Keratinocyte (primary cell): ENCODE data around the gene RMND5B. TPM values are rescaled to one million over a fixed set of nuclear protein-coding genes. Genes with fewer than 3 reads are reported as not detected.

Experiments used
- DNase-seq: peaks from one replicate; pipeline ENCODE4 v3.0.0-alpha.2; 2011; ENCODE audit warnings: low read depth, missing footprints, low spot score
- FAIRE-seq: peaks from 2 replicates; lab custom pipeline; 2011; peaks lifted over from hg19 to GRCh38; lab: Jason Lieb, UNC
- H2AFZ ChIP-seq: 2 replicates; pipeline ENCODE4 v1.6.0; 2012; ENCODE audit warnings: low read length, control low read depth, inconsistent platforms; ENCODE audit not compliant: control insufficient read depth
- H3K27ac ChIP-seq: 2 replicates; pipeline ENCODE4 v1.5.1; 2011; ENCODE audit warnings: low read length; ENCODE audit not compliant: control insufficient read depth, insufficient read depth
- H3K27me3 ChIP-seq: 3 replicates; pipeline ENCODE4 v1.6.0; 2011; ENCODE audit warnings: low read length; ENCODE audit not compliant: control insufficient read depth, insufficient read depth; ENCODE audit errors: extremely low read depth
- H3K36me3 ChIP-seq, 2 experiments: 2 replicates in 1 of 2; 3 replicates in 1 of 2; pipeline ENCODE4 v1.5.1; 2011; ENCODE audit warnings: low read length in 2 of 2, mild to moderate bottlenecking in 1 of 2; ENCODE audit not compliant: control insufficient read depth in 2 of 2, insufficient read depth in 2 of 2; ENCODE audit errors: extremely low read depth in 1 of 2
- H3K4me1 ChIP-seq: 3 replicates; pipeline ENCODE4 v1.5.1; 2011; ENCODE audit warnings: low read length; ENCODE audit not compliant: control insufficient read depth, insufficient read depth; ENCODE audit errors: extremely low read depth
- H3K4me2 ChIP-seq: 3 replicates; pipeline ENCODE4 v1.6.0; 2011; ENCODE audit warnings: low read depth, low read length; ENCODE audit not compliant: control insufficient read depth, insufficient read depth; ENCODE audit errors: extremely low read depth
- H3K4me3 ChIP-seq, 3 experiments: fragments of 200-600 bp in 1 of 3; sonication (generic) in 1 of 3; 2 replicates in 2 of 3; 3 replicates in 1 of 3; pipeline ENCODE4 v1.5.1; 2011 to 2016; ENCODE audit warnings: low read length in 3 of 3, mild to moderate bottlenecking in 3 of 3, control low read depth in 2 of 3, inconsistent platforms in 1 of 3, low read depth in 1 of 3, mixed read lengths in 1 of 3, mixed run types in 1 of 3, moderate library complexity in 1 of 3; ENCODE audit not compliant: control insufficient read depth in 2 of 3, insufficient read depth in 2 of 3; ENCODE audit errors: extremely low read depth in 1 of 3
- H3K79me2 ChIP-seq: 2 replicates; pipeline ENCODE4 v1.6.0; 2012; ENCODE audit warnings: low read length; ENCODE audit not compliant: control insufficient read depth, insufficient read depth
- H3K9ac ChIP-seq: 3 replicates; pipeline ENCODE4 v1.6.0; 2011; ENCODE audit warnings: low read length; ENCODE audit not compliant: control insufficient read depth, insufficient read depth; ENCODE audit errors: extremely low read depth
- H3K9me1 ChIP-seq: 3 replicates; pipeline ENCODE4 v1.6.0; 2011; ENCODE audit warnings: low read length; ENCODE audit not compliant: control insufficient read depth, insufficient read depth; ENCODE audit errors: extremely low read depth
- H3K9me3 ChIP-seq: 2 replicates; pipeline ENCODE4 v1.5.1; 2012; ENCODE audit warnings: low read depth, low read length; ENCODE audit not compliant: control insufficient read depth
- H4K20me1 ChIP-seq: 3 replicates; pipeline ENCODE4 v1.6.0; 2011; ENCODE audit warnings: low read length; ENCODE audit not compliant: control insufficient read depth, insufficient read depth; ENCODE audit errors: extremely low read depth
- EZH2 ChIP-seq: IDR thresholded peaks from one replicate; pipeline ENCODE4 v1.6.1; 2012; ENCODE audit warnings: inconsistent platforms, mild to moderate bottlenecking, low read length, moderate library complexity
- dilution Hi-C: fragments of 300-500 bp; cut with MboI; formaldehyde crosslinking; loops from one replicate; pipeline ENCODE4 v1.7.0; 2020; ENCODE audit warnings: low sequenced_read_pairs; ENCODE audit not compliant: extremely low pct_ligation_motif_present
- polyA plus RNA-seq, 5 experiments: library from polyadenylated mRNA; depleted of rRNA in 3 of 5; stranded (reverse) in 3 of 5; stranded (forward) in 1 of 5; unstranded in 1 of 5; fragments of >200 nt; gene quantifications; 1 replicate in 1 of 5; 2 replicates in 3 of 5; 3 replicates in 1 of 5; pipeline versions ENCODE4 v1.2.1 to v1.2.3, GENCODE V29; 2011 to 2012; ENCODE audit warnings: missing spikeins in 2 of 5, low read depth in 1 of 5, low replicate concordance in 1 of 5
- TF ChIP-seq, protein P1 (sequence below), 3 experiments: IDR thresholded peaks in 1 of 3; conservative IDR thresholded peaks in 1 of 3; optimal IDR thresholded peaks in 1 of 3; 2 replicates in 2 of 3; 3 replicates in 1 of 3; pipeline versions ENCODE3 to v1.5.1; 2011; ENCODE audit warnings: low read length in 3 of 3, mild to moderate bottlenecking in 3 of 3, moderate library complexity in 2 of 3, control low read depth in 1 of 3, inconsistent platforms in 1 of 3; ENCODE audit not compliant: insufficient read depth in 2 of 3; ENCODE audit errors: extremely low read depth in 1 of 3

RMND5B gene
- polyA plus RNA-seq, 1 donor (not counting 4 experiments of a cell fraction or from before 2014, with no cell fraction given), result 15.5 TPM

DNA sequence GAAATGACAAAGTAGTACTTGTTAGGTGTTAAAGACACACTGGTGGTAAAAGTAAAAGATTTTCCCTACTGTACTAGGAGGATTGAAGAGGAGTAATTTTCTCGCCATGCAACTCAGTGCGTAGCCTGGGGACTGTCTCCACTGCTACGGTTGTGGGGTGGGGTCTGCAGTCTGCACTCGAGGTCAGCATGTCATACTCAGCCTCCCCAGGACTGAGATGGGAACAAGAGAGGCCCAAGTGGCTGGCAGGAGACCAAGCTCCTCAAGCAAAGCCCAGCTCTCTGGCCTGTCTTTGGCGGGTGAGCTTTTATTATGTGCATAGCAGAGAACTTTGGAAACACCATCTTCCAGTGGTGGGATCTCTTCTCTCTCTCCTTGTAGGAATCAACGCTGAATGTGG, 12.4 kb downstream of the RMND5B start:
- peaks cover 28 to 44% of the 10 kb centered on the region in 2 experiments for H3K36me3 ChIP-seq
- no peak overlapping the region for H3K4me2 ChIP-seq
- no peak overlapping the region for H2AFZ ChIP-seq
- no peak for TF ChIP-seq EZH2
- TF ChIP-seq, protein P1, sequence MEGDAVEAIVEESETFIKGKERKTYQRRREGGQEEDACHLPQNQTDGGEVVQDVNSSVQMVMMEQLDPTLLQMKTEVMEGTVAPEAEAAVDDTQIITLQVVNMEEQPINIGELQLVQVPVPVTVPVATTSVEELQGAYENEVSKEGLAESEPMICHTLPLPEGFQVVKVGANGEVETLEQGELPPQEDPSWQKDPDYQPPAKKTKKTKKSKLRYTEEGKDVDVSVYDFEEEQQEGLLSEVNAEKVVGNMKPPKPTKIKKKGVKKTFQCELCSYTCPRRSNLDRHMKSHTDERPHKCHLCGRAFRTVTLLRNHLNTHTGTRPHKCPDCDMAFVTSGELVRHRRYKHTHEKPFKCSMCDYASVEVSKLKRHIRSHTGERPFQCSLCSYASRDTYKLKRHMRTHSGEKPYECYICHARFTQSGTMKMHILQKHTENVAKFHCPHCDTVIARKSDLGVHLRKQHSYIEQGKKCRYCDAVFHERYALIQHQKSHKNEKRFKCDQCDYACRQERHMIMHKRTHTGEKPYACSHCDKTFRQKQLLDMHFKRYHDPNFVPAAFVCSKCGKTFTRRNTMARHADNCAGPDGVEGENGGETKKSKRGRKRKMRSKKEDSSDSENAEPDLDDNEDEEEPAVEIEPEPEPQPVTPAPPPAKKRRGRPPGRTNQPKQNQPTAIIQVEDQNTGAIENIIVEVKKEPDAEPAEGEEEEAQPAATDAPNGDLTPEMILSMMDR (optimal IDR thresholded peaks at IDR 0.05 in 1 of 3, IDR thresholded peaks at IDR 0.05 in 1 of 3, conservative IDR thresholded peaks at IDR 0.05 in 1 of 3; ENCODE audit: extremely low read depth in 1 of 3, insufficient read depth in 2 of 3, low read length in 3 of 3), result no peak
- H3K9ac ChIP-seq, result no peak overlapping the region
- DNase-seq (no peak), FAIRE-seq (no peak)
- H3K4me3 ChIP-seq, result no peak overlapping the region
- H3K9me1 ChIP-seq, result no peaks in the 10 kb centered on the region
- H3K4me1 ChIP-seq, result peaks cover 15% of the 10 kb centered on the region
- dilution Hi-C loops, result no loop called here
- peaks cover under 1% of the 10 kb centered on the region for H3K79me2 ChIP-seq
- H3K27me3 ChIP-seq, result no peaks in the 10 kb centered on the region
- no peak overlapping the region for H3K27ac ChIP-seq
- no peaks in the 10 kb centered on the region for H3K9me3 ChIP-seq
- H4K20me1 ChIP-seq, result peaks cover 8% of the 10 kb centered on the region

GRCh38 chr5:178143901-178144300, 13.1 kb downstream of the RMND5B start:
- Histone ChIP-seq H3K4me1 (peaks cover 15% of the 10 kb centered on the region), H3K4me3 (no peak overlapping the region), H3K27me3 (no peaks in the 10 kb centered on the region), H4K20me1 (peaks cover 8% of the 10 kb centered on the region), H2AFZ (no peak overlapping the region), H3K79me2 (peaks cover 2% of the 10 kb centered on the region), H3K9me1 (no peaks in the 10 kb centered on the region), H3K9ac (no peak overlapping the region), H3K4me2 (no peak overlapping the region), H3K27ac (no peak overlapping the region), H3K36me3 (peaks cover 31 to 50% of the 10 kb centered on the region in 2 experiments), H3K9me3 (no peaks in the 10 kb centered on the region)
- no peak for TF ChIP-seq EZH2
- TF ChIP-seq, protein P1 (optimal IDR thresholded peaks at IDR 0.05 in 1 of 3, IDR thresholded peaks at IDR 0.05 in 1 of 3, conservative IDR thresholded peaks at IDR 0.05 in 1 of 3; ENCODE audit: extremely low read depth in 1 of 3, insufficient read depth in 2 of 3, low read length in 3 of 3), result no peak
- DNase-seq (no peak), FAIRE-seq (no peak)
- dilution Hi-C loops, result no loop called here
